Aorta (tissue), 5 donors: ENCODE measurements around the gene PHACTR1. TPM values are rescaled to one million over a fixed set of nuclear protein-coding genes. Genes with fewer than 3 reads are reported as not detected.
A peak's percentile ranks its signal among the peaks of the same experiment; 100 is the strongest.

ENCODE experiments used
- ATAC-seq: fragments of 200-7000 bp; cut with Tn5 transposase; one replicate; pipeline ENCODE4 v1.9.1; 2022; ENCODE audit warnings: moderate library complexity; ENCODE audit not compliant: low FRiP score
- DNase-seq, 2 donors: peaks; one replicate each; pipeline ENCODE4 v3.0.0-alpha.2; 2020
- H3K27ac ChIP-seq, 2 donors: one replicate each; pipeline ENCODE4 v1.5.1; 2013; ENCODE audit warnings: low read length in 2 of 2, mild to moderate bottlenecking in 2 of 2, moderate library complexity in 2 of 2, control low read depth in 1 of 2, inconsistent platforms in 1 of 2, low read depth in 1 of 2
- H3K27me3 ChIP-seq, 2 donors: one replicate each; pipeline ENCODE4 v1.6.1; 2013; ENCODE audit warnings: control low read depth in 1 of 2, low read length in 1 of 2, mild to moderate bottlenecking in 1 of 2, moderate library complexity in 1 of 2; ENCODE audit not compliant: insufficient read depth in 2 of 2, control insufficient read depth in 1 of 2
- H3K36me3 ChIP-seq, 2 donors: one replicate each; pipeline ENCODE4 v1.6.1; 2013; ENCODE audit warnings: control low read depth in 1 of 2, low read length in 1 of 2, mild to moderate bottlenecking in 1 of 2; ENCODE audit not compliant: insufficient read depth in 2 of 2, control insufficient read depth in 1 of 2
- H3K4me1 ChIP-seq, 2 donors: one replicate each; pipeline ENCODE4 v1.6.1; 2013; ENCODE audit warnings: low read length in 2 of 2, control low read depth in 1 of 2, mild to moderate bottlenecking in 1 of 2, moderate library complexity in 1 of 2; ENCODE audit not compliant: insufficient read depth in 2 of 2, control insufficient read depth in 1 of 2
- H3K4me3 ChIP-seq, 2 donors: one replicate each; pipeline ENCODE4 v1.5.1; 2013; ENCODE audit warnings: low read length in 2 of 2, control low read depth in 1 of 2, mild to moderate bottlenecking in 1 of 2
- H3K9me3 ChIP-seq: one replicate; pipeline ENCODE4 v1.6.1; 2013; ENCODE audit warnings: mild to moderate bottlenecking, low read length; ENCODE audit not compliant: control insufficient read depth
- WGBS, 2 donors: extraction: QIAGEN DNeasy Blood & Tissue Kit; methylation state at CpG; one replicate each; pipeline ENCODE4 v1.1.7; 2013; 5-methylcytosine and 5-hydroxymethylcytosine counted together
- intact Hi-C, 2 donors: fragments of 100-400 bp; cut with DNase I; formaldehyde crosslinking; loops; one replicate each; pipeline versions ENCODE4 v1.14.2 to v1.15.0; 2022
- polyA plus RNA-seq, 2 donors: library from polyadenylated mRNA; stranded (reverse); fragments of 200-250 nt; gene quantifications; one replicate each; pipeline ENCODE4 v1.2.3, GENCODE V29; 2013
- total RNA-seq, 2 donors: library from RNA; stranded (reverse); fragmentation: NEBNext Ultra II Directional; extraction: Animal tissue kit (Norgen Biotek cat#: 25700); gene quantifications; one replicate each; pipeline ENCODE4 v1.2.1, GENCODE V29; 2021
- donor health status: healthy with polysubstance abuse.
- donor health status: Bipolar disorder and iron deficiency.
- donor health status: DM: no; HTN: no; CAD: no.
- donor health status: DM: no; HTN: no; CAD: no.
- donor health status: DM: yes; HTN: yes; CAD: no.

Gene PHACTR1
- total and polyA plus RNA-seq, 4 donors = 3.2 to 89.4 (median 20.1) TPM

DNA sequence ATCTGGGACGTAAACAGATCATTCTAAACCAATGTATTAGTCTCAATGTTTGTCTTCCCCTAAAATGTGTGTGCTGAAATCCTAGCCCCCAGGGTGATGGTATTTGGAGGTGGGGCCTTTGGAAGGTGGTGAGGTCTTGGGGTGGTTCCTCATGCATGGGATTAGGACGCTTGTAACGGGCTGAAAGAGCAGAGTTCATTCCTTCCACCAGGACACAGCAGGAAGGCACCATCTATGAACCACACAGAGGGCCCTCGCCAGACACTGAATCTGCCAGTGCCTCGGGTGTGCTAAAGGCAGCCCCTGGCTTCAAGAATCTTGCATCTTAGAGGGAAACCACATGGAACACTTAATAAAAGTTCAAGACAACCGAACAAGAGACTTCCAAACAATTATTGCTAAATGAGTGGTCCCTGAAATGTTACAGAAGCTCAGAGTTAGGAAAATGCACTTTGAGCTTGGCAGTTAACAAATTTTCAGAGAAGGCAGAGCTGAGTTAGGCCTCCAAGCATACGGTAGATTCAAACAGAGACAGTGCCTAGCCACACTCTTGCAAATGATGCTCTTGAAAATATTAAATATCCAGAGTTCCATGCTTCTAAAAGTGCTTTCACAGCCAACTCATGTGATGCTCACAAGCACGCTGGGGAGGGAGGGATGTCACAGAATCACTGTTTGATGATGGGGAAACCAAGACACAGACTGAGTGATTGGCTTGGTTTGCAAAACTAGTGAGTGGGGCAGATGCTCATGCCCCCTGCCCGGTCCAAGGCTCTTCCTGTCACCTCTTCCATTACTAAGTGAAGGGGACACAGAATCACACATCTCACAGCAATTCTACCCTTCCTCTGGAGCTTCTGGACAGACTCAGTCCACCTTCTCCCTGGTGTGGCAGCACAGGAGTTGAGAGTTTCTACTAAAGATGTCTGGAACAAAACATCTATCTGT is 584.4 kb downstream of the PHACTR1 start:
- Histone ChIP-seq H3K4me3 (no peak overlapping the region), H3K27me3 (no peaks in the 10 kb centered on the region), H3K36me3 (no peaks in the 10 kb centered on the region), H3K9me3 (no peaks in the 10 kb centered on the region), H3K27ac (no peak overlapping the region), H3K4me1 (no peaks in the 10 kb centered on the region)
- WGBS, 2 donors = 83 to 91% methylated on average over 9 of the region's 9 CpGs
- ATAC-seq (no peak), DNase-seq (no peak)
- intact Hi-C loops = loop anchor here in 1 of 2 donors (10.0 kb wide), 1 partner anchor 286 kb away; no protein-coding TSS in a partner anchor

DNA sequence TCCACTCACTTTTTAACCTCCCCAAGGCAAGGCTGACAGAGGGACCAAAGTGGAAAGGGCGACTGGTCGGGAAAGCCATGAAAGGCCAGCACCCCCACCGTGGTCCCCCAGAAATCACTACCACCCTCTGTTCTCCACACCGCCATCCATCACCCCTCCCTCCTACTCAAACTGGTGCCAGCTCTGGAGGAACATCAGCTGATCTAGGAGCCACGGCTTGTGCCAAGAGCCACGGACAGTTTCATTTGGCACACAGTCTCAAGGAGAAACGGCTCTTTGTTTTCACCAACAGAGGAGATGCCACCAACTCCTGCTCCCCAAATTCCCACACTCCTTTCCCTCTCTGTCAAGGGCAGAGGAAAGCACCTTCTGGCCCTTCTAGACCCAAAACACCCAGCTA is 585.7 kb downstream of the PHACTR1 start:
- intact Hi-C loops = loop anchor here in 1 of 2 donors (10.0 kb wide), 1 partner anchor 287 kb away; no protein-coding TSS in a partner anchor
- Histone ChIP-seq H3K27ac (no peak overlapping the region), H3K9me3 (no peaks in the 10 kb centered on the region), H3K4me1 (no peaks in the 10 kb centered on the region), H3K36me3 (no peaks in the 10 kb centered on the region), H3K4me3 (no peak overlapping the region), H3K27me3 (no peaks in the 10 kb centered on the region)
- peak; percentile 2 for ATAC-seq
- 53 to 61% methylated on average over 7 of the region's 7 CpGs for WGBS, 2 donors
- DNase-seq = no peak

DNA sequence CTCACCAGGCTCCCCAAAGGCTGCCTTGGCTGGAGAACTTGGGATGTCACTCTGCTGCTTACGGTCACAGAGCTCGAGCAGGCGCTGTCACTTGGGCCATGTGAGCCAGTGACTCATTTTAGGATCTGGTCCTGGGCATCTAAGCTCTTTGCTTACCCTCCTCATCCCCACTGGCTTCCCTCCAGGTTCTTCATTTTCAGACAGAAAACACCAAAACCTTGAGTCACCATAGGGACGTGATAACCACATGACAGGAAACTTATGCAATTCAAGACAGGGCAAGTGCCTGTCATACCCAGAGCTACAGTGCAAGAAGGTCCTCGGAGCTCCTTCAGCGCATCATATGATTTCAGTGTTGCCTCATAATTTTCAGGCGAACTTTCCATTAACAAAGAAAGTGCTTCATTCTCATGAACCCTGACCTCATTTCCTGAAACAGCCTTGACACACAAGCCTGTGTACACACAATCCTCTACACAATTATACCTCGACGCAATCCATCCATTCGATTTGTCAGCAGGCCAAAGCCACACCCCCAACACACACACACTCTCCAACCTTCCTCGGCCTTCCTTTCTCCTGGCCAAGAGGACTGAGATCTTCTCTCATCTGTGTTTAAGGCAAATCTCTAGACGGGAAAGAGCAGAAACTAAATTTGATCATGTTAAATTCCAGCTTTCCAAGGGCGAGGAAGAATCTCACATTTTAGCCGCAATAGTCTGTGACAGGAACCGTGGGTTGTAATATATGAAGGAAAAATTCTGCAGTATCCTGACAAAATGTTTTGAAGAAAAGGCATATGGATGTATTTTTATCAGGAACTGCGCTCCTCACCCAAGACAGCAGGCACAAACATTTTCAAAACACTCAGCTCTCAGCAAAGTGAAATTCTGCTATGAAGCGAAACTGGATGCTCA is 586.4 kb downstream of the PHACTR1 start:
- Histone ChIP-seq H3K4me1 (no peaks in the 10 kb centered on the region), H3K27ac (peak overlapping the region in 1 of 2 donors; percentile 68), H3K36me3 (no peaks in the 10 kb centered on the region), H3K9me3 (no peaks in the 10 kb centered on the region), H3K27me3 (no peaks in the 10 kb centered on the region), H3K4me3 (peak overlapping the region; percentile 22 to 60)
- DNase-seq (peak; percentile 84 to 89), ATAC-seq (peak; percentile 85)
- intact Hi-C loops = loop anchor here in 1 of 2 donors (10.0 kb wide), 1 partner anchor 288 kb away; no protein-coding TSS in a partner anchor
- WGBS, 2 donors = 26 to 29% methylated on average over 17 of the region's 17 CpGs

DNA sequence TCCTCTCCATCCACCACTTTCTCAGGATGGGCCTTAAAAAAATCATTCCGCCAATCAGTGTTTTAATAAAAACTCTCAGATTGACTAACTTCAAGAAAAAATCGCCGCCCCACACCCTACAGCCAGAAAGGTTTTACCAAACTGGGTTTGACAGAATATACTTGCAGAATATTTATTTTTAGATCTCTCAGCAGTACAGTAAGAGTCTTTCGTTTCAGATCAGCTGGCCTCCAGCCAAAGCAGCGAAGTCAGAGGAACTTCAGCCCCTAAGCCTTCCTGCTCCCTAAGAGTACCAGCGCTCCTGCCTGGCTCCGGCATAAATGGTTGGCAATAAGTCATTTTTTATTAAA is 587.1 kb downstream of the PHACTR1 start:
- intact Hi-C loops = loop anchor here in 1 of 2 donors (10.0 kb wide), 1 partner anchor 289 kb away; no protein-coding TSS in a partner anchor
- H3K4me3 ChIP-seq = peak overlapping the region; percentile 22 to 60
- DNase-seq = peak; percentile 93

DNA sequence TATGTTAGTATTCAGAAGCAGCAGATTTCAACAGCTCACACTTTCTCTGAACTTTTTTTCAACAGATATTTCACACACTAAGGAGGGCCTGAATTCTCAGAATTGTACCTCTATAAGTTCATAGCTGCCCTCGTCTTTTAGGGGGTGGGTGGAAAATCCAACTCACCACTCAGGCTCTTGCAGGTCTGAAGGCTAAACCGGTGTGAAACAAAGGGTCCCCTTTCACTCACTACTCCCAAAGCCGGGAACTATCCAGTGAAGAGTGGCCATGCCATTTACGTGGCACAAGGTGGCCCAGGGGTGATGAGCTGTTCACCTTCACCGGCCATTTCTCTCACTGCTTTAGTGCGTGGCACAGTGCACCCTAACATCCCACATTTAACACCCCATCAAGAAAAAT is 587.5 kb downstream of the PHACTR1 start:
- Histone ChIP-seq H3K9me3 (no peaks in the 10 kb centered on the region), H3K4me3 (no peak overlapping the region), H3K36me3 (no peaks in the 10 kb centered on the region), H3K27me3 (no peaks in the 10 kb centered on the region), H3K4me1 (no peaks in the 10 kb centered on the region), H3K27ac (peak overlapping the region in 1 of 2 donors; percentile 23)
- DNase-seq (no peak), ATAC-seq (no peak)
- intact Hi-C loops = loop anchor here in 1 of 2 donors (10.0 kb wide), 1 partner anchor 289 kb away; no protein-coding TSS in a partner anchor
- WGBS, 2 donors = 57 to 61% methylated on average over 6 of the region's 6 CpGs

More for the DNA sequence above, 587.1 kb downstream of the PHACTR1 start:
- WGBS, 2 donors = 3 to 5% methylated on average over 7 of the region's 7 CpGs
- no peaks in the 10 kb centered on the region for H3K27me3 ChIP-seq
- peak; percentile 65 for ATAC-seq
- no peaks in the 10 kb centered on the region for H3K36me3 ChIP-seq
- no peaks in the 10 kb centered on the region for H3K4me1 ChIP-seq
- no peak overlapping the region for H3K27ac ChIP-seq
- no peaks in the 10 kb centered on the region for H3K9me3 ChIP-seq

DNA sequence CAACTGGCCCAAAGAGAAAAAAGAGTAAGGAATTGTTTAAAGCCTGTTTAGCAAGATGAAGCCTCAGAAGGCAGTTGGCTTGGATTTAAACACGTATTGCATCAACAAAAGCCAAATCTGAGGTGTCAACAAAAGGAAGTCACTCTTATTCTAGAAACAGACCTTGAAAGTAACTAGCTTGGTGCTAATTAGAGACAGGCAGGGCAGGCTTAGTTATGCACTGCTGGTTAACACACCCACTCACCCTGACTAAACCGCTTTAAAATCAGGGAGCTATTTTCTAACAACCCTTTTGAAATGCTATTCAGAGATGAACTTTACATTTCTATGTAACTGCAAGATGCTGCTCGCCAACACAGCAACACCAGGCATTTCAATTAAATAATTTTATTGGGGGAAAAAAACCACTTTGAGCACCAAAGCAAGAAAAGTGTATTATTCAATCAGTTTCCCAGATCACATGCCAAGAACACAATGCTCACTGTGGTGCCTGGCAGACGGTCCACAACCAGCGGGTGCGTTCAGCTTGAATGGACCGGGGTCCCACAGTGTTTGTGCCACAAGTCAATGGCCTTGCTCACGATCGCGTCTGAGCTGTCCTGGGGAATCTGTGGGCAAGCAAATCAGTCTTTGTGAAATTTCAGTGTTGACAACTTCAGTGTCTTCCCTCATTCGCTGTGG is 588.2 kb downstream of the PHACTR1 start:
- intact Hi-C loops = loop anchor here in 1 of 2 donors (10.0 kb wide), 1 partner anchor 290 kb away; no protein-coding TSS in a partner anchor
- Histone ChIP-seq H3K4me3 (no peak overlapping the region), H3K27me3 (no peaks in the 10 kb centered on the region), H3K27ac (no peak overlapping the region), H3K4me1 (no peaks in the 10 kb centered on the region), H3K9me3 (no peaks in the 10 kb centered on the region), H3K36me3 (no peaks in the 10 kb centered on the region)
- no peak for ATAC-seq
- 86 to 87% methylated on average over 11 of the region's 11 CpGs for WGBS, 2 donors
- no peak for DNase-seq

DNA sequence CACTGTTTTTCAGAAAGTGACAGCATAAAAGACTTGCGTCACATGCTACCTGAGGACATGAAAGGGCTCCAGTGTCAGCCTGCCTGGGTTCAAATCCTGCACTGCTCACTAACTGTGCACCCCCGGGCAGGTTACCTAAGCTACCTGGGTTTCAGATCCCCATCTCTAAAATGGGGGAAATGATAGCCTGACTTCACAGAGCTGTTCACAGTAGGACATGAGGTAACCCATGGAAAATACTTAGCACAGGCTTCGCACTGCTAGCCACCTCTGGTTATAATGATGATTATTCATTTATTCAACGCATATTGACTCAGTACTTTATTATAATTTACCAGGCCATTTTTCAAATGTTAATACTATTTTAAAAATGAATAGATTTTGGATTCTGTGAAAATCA is 588.7 kb downstream of the PHACTR1 start:
- Histone ChIP-seq H3K4me3 (no peak overlapping the region), H3K9me3 (no peaks in the 10 kb centered on the region), H3K27me3 (no peaks in the 10 kb centered on the region), H3K27ac (no peak overlapping the region), H3K4me1 (no peaks in the 10 kb centered on the region), H3K36me3 (no peaks in the 10 kb centered on the region)
- DNase-seq = no peak
- ATAC-seq = no peak
- WGBS, 2 donors = 85 to 97% methylated on average over 4 of the region's 4 CpGs
- intact Hi-C loops = loop anchor here in 1 of 2 donors (10.0 kb wide), 1 partner anchor 290 kb away; no protein-coding TSS in a partner anchor

DNA sequence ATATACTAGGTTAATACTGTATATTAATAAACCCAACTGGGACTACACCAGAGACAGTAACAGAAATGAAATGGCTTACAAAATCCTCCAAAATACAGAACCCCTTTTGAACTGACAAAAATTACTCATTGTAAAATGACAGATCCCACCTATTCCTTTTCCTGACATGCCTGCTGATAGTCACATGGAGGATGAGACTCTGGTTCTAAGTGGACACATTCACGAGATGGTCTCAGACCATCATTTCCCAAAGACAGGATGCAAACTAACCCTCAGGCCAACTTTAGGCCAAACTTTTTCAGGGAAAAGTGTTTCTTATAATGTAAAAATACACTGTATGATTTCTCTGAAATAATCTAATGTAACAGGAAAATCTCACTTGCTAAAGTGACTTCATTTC is 589.2 kb downstream of the PHACTR1 start:
- H3K4me3 ChIP-seq = no peak overlapping the region
- DNase-seq (no peak), ATAC-seq (no peak)
- no peak overlapping the region for H3K27ac ChIP-seq
- WGBS, 2 donors = 93 to 97% methylated on average over 1 of the region's 1 CpG
- no peaks in the 10 kb centered on the region for H3K9me3 ChIP-seq
- intact Hi-C loops = loop anchor here in 1 of 2 donors (10.0 kb wide), 1 partner anchor 291 kb away; no protein-coding TSS in a partner anchor
- no peaks in the 10 kb centered on the region for H3K4me1 ChIP-seq
- no peaks in the 10 kb centered on the region for H3K27me3 ChIP-seq
- H3K36me3 ChIP-seq = no peaks in the 10 kb centered on the region
